GM12873 (cell line): Measurements from ENCODE around the gene TPCN1.

Source experiments
- TF ChIP-seq, protein P1 (sequence below): IDR thresholded peaks from 2 replicates; pipeline ENCODE4 v1.5.1; 2012; ENCODE audit warnings: low read depth, mild to moderate bottlenecking, moderate library complexity, low read length, control low read depth; ENCODE audit not compliant: insufficient read depth; ENCODE audit errors: missing control alignments

Gene TPCN1

DNA sequence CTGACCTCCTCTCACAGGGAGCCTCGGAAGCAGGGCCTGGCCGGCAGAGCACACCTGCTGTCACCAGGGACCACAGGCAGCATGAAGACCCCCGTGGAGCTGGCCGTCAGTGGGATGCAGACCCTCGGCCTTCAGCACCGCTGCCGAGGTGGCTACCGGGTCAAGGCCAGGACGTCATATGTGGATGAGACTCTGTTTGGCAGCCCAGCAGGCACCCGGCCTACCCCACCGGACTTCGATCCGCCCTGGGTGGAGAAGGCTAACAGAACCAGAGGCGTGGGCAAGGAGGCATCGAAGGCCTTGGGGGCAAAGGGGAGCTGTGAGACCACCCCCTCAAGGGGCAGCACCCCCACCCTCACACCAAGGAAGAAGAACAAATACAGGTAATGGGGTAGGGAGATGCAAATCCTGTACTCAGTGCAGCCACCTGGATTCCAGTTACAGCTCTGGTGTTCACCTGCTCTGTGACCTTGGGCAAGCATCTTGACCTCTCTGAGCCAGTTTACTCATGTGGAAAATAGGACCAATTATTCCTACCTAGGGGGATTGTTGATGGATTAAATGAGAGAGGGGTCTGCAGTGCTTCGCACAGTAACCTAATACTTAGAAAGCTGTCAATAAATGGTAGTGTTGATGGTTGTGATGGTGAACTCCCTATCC, 34.5 kb upstream of the TPCN1 start:
- TF ChIP-seq, protein P1, sequence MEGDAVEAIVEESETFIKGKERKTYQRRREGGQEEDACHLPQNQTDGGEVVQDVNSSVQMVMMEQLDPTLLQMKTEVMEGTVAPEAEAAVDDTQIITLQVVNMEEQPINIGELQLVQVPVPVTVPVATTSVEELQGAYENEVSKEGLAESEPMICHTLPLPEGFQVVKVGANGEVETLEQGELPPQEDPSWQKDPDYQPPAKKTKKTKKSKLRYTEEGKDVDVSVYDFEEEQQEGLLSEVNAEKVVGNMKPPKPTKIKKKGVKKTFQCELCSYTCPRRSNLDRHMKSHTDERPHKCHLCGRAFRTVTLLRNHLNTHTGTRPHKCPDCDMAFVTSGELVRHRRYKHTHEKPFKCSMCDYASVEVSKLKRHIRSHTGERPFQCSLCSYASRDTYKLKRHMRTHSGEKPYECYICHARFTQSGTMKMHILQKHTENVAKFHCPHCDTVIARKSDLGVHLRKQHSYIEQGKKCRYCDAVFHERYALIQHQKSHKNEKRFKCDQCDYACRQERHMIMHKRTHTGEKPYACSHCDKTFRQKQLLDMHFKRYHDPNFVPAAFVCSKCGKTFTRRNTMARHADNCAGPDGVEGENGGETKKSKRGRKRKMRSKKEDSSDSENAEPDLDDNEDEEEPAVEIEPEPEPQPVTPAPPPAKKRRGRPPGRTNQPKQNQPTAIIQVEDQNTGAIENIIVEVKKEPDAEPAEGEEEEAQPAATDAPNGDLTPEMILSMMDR: no peak

DNA sequence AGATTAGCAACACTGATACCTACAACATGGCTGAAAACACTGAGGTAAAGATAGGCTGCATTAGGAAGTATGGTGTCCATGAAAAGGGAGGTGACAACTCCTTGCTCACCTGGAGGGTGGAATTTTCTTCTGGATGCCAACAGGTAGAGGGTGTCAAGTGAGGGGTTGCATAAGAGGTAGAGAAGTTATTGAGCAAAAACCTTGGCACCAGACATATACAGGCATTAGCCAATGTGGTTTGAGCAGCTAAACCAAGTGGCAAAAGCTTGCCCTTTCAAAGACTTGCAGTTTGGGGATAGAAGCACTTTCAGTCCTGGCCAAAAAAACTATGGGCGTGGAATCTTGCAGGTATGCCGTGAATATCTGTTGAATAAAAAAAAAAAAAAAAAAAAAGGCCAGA, 31.9 kb upstream of the TPCN1 start:
- TF ChIP-seq, protein P1: no peak

DNA sequence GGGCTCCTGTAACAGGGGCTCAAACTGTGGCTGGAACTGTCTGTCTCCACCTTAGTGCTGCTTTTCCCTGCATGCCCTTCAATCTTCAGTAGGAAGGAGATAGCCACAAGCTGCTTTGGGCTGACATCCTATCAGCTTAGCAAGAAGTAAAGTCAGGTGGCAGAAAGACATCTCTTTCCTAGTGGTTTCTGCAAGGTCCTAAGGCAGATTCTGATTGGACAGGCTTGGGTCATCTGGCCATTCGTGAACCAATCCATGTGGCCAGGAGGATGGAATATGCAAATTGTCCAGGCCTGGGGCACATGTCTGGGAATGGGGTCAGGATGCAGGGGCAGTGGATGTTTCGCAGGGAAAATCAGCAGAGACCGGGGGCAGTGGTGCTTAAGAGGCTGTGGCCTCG, 30.5 kb upstream of the TPCN1 start:
- TF ChIP-seq, protein P1: no peak

DNA sequence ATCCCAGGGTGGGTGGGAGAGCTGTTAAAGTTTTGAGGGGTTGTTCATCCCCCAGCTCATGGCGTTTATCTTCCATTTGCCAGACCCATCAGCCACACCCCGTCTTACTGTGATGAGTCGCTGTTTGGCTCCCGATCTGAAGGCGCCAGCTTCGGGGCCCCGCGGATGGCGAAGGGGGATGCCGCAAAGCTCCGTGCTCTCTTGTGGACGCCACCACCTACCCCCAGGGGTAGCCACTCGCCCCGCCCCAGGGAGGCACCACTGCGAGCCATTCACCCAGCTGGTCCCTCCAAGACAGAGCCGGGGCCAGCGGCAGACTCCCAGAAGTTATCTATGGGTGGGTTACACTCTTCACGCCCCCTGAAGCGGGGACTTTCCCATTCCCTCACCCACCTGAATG, 30.0 kb upstream of the TPCN1 start:
- TF ChIP-seq, protein P1: no peak

DNA sequence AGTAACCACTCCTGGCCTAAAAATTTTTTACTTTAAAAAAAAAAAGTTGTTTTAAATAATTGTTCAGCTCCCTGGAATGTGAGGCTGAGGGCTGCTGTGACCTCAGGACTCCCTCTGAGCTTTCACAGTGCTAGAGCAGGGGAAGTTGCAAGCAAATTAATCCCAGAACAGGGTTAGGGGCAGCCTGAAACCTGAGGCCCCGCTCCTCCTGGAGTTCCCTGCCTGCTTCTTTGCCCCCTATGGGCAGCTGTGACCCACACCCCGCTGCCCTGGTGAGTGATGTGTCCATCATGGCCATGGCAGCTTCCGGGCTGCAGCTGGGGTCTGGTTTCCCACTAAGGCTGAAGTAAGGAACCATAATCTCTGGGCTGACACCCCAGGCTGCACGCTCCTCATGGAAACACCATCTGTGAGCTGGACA, 26.3 kb upstream of the TPCN1 start:
- TF ChIP-seq, protein P1: no peak

DNA sequence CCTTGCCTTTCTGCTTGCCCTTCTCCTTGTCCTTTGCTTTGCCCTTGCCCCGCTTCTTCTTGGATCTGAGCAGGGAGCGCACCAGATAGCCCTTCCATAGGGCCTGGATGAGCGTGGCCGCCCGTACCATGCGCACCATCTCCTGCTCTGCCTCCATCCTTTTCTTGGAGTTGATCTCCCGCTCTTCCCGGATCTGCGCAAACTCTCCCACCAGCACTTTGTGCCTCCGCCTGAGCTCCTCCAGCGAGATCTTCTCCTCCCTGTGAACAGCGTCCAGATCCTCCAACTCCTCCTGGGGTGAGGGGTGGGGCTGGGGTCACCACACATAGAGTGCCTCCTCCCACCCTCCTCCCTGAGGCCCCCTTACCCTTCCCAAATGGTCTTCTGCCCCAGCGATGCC, 25.7 kb upstream of the TPCN1 start:
- TF ChIP-seq, protein P1: no peak

DNA sequence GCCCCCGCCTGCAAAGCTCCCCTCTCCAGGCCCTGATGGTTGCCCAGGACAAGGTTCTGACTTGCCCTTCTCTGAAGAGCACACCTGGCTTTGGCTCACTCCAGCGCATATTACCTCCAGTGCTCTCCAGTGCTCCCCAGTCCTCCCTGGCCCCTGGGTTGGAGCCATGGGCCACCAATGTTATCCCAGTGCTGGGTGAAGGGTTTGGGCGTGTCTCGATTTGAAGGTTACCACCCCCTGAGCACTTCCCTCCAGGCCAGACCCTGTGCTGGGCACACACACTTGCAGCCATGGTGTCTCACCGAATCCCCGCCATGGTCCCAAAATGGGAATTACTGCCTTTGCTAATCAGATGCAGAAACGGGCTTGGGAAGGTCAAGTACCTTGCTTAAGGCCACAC, 24.7 kb upstream of the TPCN1 start:
- TF ChIP-seq, protein P1: no peak
